SK-N-SH treated with all-trans-retinoic acid at 6 μM for 48 hours (cell line): ENCODE measurements around the gene MEIKIN.

Source experiments
- ATAC-seq: fragments of 200-7000 bp; cut with Tn5 transposase; 3 replicates; pipeline ENCODE4 v1.9.1; 2020; ENCODE audit warnings: mild to moderate bottlenecking, moderate library complexity
- ARNTL ChIP-seq: fragments of 450-650 bp; formaldehyde crosslinking; IDR thresholded peaks from 2 replicates; pipeline ENCODE4 v1.5.0; 2020; ENCODE audit warnings: low read depth, mild to moderate bottlenecking, moderate library complexity, borderline replicate concordance
- BACH2 ChIP-seq: fragments of 250-450 bp; sonication (Bioruptor Pico); IDR thresholded peaks from 2 replicates; pipeline ENCODE4 v1.9.0; 2021; ENCODE audit warnings: mild to moderate bottlenecking, borderline replicate concordance
- CREB5 ChIP-seq: fragments of 250-450 bp; sonication (Bioruptor Pico); IDR thresholded peaks from 2 replicates; pipeline ENCODE4 v1.5.1; 2020; ENCODE audit warnings: low read depth, mild to moderate bottlenecking, moderate library complexity
- CSDC2 ChIP-seq: fragments of 250-450 bp; sonication (Bioruptor Pico); IDR thresholded peaks from 2 replicates; pipeline ENCODE4 v1.5.0; 2020; ENCODE audit warnings: mild to moderate bottlenecking, moderate library complexity
- CSRNP3 ChIP-seq: fragments of 250-450 bp; sonication (Bioruptor Pico); IDR thresholded peaks from 2 replicates; pipeline ENCODE4 v1.5.1; 2021; ENCODE audit warnings: mild to moderate bottlenecking, moderate library complexity
- ESRRG ChIP-seq: fragments of 250-450 bp; sonication (Bioruptor Pico); IDR thresholded peaks from 2 replicates; pipeline ENCODE4 v1.6.1; 2021; ENCODE audit warnings: mild to moderate bottlenecking
- GLIS3 ChIP-seq: fragments of 250-450 bp; sonication (Bioruptor Pico); IDR thresholded peaks from 2 replicates; pipeline ENCODE4 v1.5.0; 2020; ENCODE audit warnings: mild to moderate bottlenecking, moderate library complexity
- ISL1 ChIP-seq: fragments of 250-450 bp; sonication (Bioruptor Pico); IDR thresholded peaks from 2 replicates; pipeline ENCODE4 v2.1.2; 2022; ENCODE audit warnings: mild to moderate bottlenecking, moderate library complexity
- OSR1 ChIP-seq: fragments of 250-450 bp; sonication (Bioruptor Pico); IDR thresholded peaks from 2 replicates; pipeline ENCODE4 v1.8.0; 2022; ENCODE audit warnings: moderate library complexity, mild to moderate bottlenecking, inconsistent platforms
- PATZ1 ChIP-seq: fragments of 250-450 bp; sonication (Bioruptor Pico); IDR thresholded peaks from 2 replicates; pipeline ENCODE4 v1.8.0; 2020; ENCODE audit warnings: mild to moderate bottlenecking, moderate library complexity, borderline replicate concordance
- POU6F1 ChIP-seq: fragments of 250-450 bp; sonication (Bioruptor Pico); IDR thresholded peaks from 2 replicates; pipeline ENCODE4 v1.8.0; 2021; ENCODE audit warnings: low read depth, mild to moderate bottlenecking, moderate library complexity, borderline replicate concordance
- PPARA ChIP-seq: fragments of 250-450 bp; sonication (Bioruptor Pico); IDR thresholded peaks from 2 replicates; pipeline ENCODE4 v1.5.0; 2020; ENCODE audit warnings: mild to moderate bottlenecking, borderline replicate concordance
- RARB ChIP-seq: fragments of 250-450 bp; sonication (Bioruptor Pico); IDR thresholded peaks from 2 replicates; pipeline ENCODE4 v1.8.0; 2021; ENCODE audit warnings: mild to moderate bottlenecking, moderate library complexity
- SNAI2 ChIP-seq: fragments of 250-450 bp; sonication (Bioruptor Pico); IDR thresholded peaks from 2 replicates; pipeline ENCODE4 v1.5.0; 2020; ENCODE audit warnings: mild to moderate bottlenecking, moderate library complexity
- TCF4 ChIP-seq: fragments of 250-450 bp; sonication (Bioruptor Pico); IDR thresholded peaks from 2 replicates; pipeline ENCODE4 v1.8.0; 2021; ENCODE audit warnings: mild to moderate bottlenecking, moderate library complexity, borderline replicate concordance
- TOX ChIP-seq: fragments of 250-450 bp; sonication (Bioruptor Pico); IDR thresholded peaks from 2 replicates; pipeline ENCODE4 v1.8.0; 2021; ENCODE audit warnings: mild to moderate bottlenecking, moderate library complexity, borderline replicate concordance
- ZC3H10 ChIP-seq: fragments of 250-450 bp; sonication (Bioruptor Pico); IDR thresholded peaks from 2 replicates; pipeline ENCODE4 v1.5.1; 2021; ENCODE audit warnings: mild to moderate bottlenecking, moderate library complexity
- ZFP3 ChIP-seq: fragments of 250-450 bp; sonication (Bioruptor Pico); IDR thresholded peaks from 2 replicates; pipeline ENCODE4 v1.5.0; 2020; ENCODE audit warnings: mild to moderate bottlenecking, moderate library complexity
- ZFP30 ChIP-seq: fragments of 450-650 bp; formaldehyde crosslinking; IDR thresholded peaks from 2 replicates; pipeline ENCODE4 v1.5.0; 2022; ENCODE audit warnings: mild to moderate bottlenecking, moderate library complexity
- ZNF565 ChIP-seq: fragments of 450-650 bp; formaldehyde crosslinking; conservative IDR thresholded peaks from 2 replicates; pipeline ENCODE4 v1.5.0; 2020; ENCODE audit warnings: low read depth, mild to moderate bottlenecking, moderate library complexity
- ZNF70 ChIP-seq: fragments of 450-650 bp; formaldehyde crosslinking; IDR thresholded peaks from 2 replicates; pipeline ENCODE4 v1.5.0; 2020; ENCODE audit warnings: mild to moderate bottlenecking, moderate library complexity
- ZNF8 ChIP-seq: fragments of 450-650 bp; formaldehyde crosslinking; IDR thresholded peaks from 2 replicates; pipeline ENCODE4 v1.5.0; 2020; ENCODE audit warnings: mild to moderate bottlenecking, moderate library complexity
- TF ChIP-seq, protein P1 (sequence below): fragments of 250-450 bp; sonication (Bioruptor Pico); IDR thresholded peaks from 2 replicates; pipeline ENCODE4 v1.5.0; 2020; ENCODE audit warnings: mild to moderate bottlenecking, moderate library complexity

MEIKIN gene

GRCh38 chr5:131883984-131884383 is 61.5 kb downstream of the MEIKIN start:
- ATAC-seq = no peak
- TF ChIP-seq BACH2 (no peak), ISL1 (no peak), PPARA (CRISPR knock-in tag) (no peak), CREB5 (CRISPR knock-in tag) (no peak), GLIS3 (CRISPR knock-in tag) (no peak), TCF4 (no peak), ZC3H10 (no peak), ZNF565 (CRISPR knock-in tag) (no peak), ESRRG (no peak), ARNTL (CRISPR knock-in tag) (no peak), POU6F1 (CRISPR knock-in tag) (no peak), ZFP30 (CRISPR knock-in tag) (no peak), ZFP3 (CRISPR knock-in tag) (no peak), SNAI2 (CRISPR knock-in tag) (no peak), ZNF70 (CRISPR knock-in tag) (no peak), ZNF8 (CRISPR knock-in tag) (no peak), CSRNP3 (CRISPR knock-in tag) (no peak), TOX (CRISPR knock-in tag) (no peak)
- TF ChIP-seq, protein P1, sequence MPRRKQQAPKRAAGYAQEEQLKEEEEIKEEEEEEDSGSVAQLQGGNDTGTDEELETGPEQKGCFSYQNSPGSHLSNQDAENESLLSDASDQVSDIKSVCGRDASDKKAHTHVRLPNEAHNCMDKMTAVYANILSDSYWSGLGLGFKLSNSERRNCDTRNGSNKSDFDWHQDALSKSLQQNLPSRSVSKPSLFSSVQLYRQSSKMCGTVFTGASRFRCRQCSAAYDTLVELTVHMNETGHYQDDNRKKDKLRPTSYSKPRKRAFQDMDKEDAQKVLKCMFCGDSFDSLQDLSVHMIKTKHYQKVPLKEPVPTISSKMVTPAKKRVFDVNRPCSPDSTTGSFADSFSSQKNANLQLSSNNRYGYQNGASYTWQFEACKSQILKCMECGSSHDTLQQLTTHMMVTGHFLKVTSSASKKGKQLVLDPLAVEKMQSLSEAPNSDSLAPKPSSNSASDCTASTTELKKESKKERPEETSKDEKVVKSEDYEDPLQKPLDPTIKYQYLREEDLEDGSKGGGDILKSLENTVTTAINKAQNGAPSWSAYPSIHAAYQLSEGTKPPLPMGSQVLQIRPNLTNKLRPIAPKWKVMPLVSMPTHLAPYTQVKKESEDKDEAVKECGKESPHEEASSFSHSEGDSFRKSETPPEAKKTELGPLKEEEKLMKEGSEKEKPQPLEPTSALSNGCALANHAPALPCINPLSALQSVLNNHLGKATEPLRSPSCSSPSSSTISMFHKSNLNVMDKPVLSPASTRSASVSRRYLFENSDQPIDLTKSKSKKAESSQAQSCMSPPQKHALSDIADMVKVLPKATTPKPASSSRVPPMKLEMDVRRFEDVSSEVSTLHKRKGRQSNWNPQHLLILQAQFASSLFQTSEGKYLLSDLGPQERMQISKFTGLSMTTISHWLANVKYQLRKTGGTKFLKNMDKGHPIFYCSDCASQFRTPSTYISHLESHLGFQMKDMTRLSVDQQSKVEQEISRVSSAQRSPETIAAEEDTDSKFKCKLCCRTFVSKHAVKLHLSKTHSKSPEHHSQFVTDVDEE (CRISPR knock-in tag) = no peak

GRCh38 chr5:131879705-131880104 is 65.8 kb downstream of the MEIKIN start:
- ATAC-seq = no peak
- TF ChIP-seq, protein P1 (CRISPR knock-in tag) = no peak
- TF ChIP-seq ZNF8 (CRISPR knock-in tag) = no peak
- no peak for TF ChIP-seq CSRNP3 (CRISPR knock-in tag)
- TF ChIP-seq RARB (CRISPR knock-in tag) = no peak
- no peak for TF ChIP-seq ESRRG
- no peak for TF ChIP-seq ISL1
- TF ChIP-seq ZNF70 (CRISPR knock-in tag) = no peak
- TF ChIP-seq CSDC2 (CRISPR knock-in tag) = no peak
- no peak for TF ChIP-seq PATZ1
- TF ChIP-seq CREB5 (CRISPR knock-in tag) = no peak
- no peak for TF ChIP-seq ARNTL (CRISPR knock-in tag)
- no peak for TF ChIP-seq POU6F1 (CRISPR knock-in tag)
- TF ChIP-seq TOX (CRISPR knock-in tag) = no peak
- no peak for TF ChIP-seq PPARA (CRISPR knock-in tag)
- TF ChIP-seq SNAI2 (CRISPR knock-in tag) = no peak
- no peak for TF ChIP-seq ZFP30 (CRISPR knock-in tag)
- no peak for TF ChIP-seq OSR1 (CRISPR knock-in tag)
